Stomach (tissue), 4 donors: Measurements from ENCODE around the gene PRSS27.
"Not testable (repeated sequence)": the region's sequence is repeated elsewhere in the genome, so short reads cannot be mapped to it uniquely, and the experiment has no call there.

Experiments
- EP300 ChIP-seq: sonication (generic); formaldehyde crosslinking; IDR thresholded peaks from one replicate; pipeline ENCODE4 v1.6.1; 2017; ENCODE audit warnings: antibody characterized with exemption
- TF ChIP-seq, protein P1 (sequence below), 7 experiments: fragments of 450-650 bp in 4 of 7; fragments of 200-600 bp in 3 of 7; sonication (generic) in 3 of 7; IDR thresholded peaks; one replicate each; pipeline ENCODE4 v1.5.1; 2016 to 2019; ENCODE audit warnings: antibody characterized with exemption in 7 of 7, control low read depth in 2 of 7, mild to moderate bottlenecking in 1 of 7

DNA sequence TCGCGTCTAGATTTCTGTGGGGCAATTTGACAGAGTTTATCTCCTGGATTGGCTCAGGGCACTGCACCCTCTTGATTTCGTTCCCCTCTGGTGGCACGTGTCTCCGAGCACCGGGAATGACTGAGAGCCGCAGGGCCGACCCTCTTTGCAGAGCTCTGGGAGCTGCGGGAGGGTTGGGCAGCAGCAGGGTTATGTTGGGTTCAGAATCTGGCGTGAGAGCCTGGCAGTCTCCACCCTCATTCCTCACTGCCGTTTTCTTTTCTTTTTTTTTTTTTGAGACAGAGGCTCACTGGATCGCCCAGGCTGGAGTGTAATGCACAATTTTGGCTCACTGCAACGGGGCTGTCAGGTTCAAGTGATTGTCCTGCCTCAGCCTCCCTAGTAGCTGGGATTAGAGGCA, 30.6 kb downstream of the PRSS27 start:
- TF ChIP-seq EP300: not testable (repeated sequence)
- TF ChIP-seq, protein P1, sequence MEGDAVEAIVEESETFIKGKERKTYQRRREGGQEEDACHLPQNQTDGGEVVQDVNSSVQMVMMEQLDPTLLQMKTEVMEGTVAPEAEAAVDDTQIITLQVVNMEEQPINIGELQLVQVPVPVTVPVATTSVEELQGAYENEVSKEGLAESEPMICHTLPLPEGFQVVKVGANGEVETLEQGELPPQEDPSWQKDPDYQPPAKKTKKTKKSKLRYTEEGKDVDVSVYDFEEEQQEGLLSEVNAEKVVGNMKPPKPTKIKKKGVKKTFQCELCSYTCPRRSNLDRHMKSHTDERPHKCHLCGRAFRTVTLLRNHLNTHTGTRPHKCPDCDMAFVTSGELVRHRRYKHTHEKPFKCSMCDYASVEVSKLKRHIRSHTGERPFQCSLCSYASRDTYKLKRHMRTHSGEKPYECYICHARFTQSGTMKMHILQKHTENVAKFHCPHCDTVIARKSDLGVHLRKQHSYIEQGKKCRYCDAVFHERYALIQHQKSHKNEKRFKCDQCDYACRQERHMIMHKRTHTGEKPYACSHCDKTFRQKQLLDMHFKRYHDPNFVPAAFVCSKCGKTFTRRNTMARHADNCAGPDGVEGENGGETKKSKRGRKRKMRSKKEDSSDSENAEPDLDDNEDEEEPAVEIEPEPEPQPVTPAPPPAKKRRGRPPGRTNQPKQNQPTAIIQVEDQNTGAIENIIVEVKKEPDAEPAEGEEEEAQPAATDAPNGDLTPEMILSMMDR (IDR thresholded peaks at IDR 0.05): not testable (repeated sequence)
